ENCODE data around the gene FADS3. TPM values are rescaled to one million over a fixed set of nuclear protein-coding genes. Genes with fewer than 3 reads are reported as not detected.

FADS3 gene
- total RNA-seq, 2 experiments from 2014 or later = 10.3 to 13.9 TPM

GRCh38 chr11:61900251-61900650 is 8.9 kb upstream of the FADS3 start:
- ChIA-PET POLR2A (interaction anchor here (0.9 to 1.2 kb wide), 2 partner anchors 72 kb away, joined by 3 read pairs; partner anchors contain the start of gene FADS2), CTCF (interaction anchor here (0.8 to 11.7 kb wide), 8 partner anchors 16 to 241 kb away, joined by 3 to 352 read pairs (median 24); partner anchors contain the start of genes BEST1 and RAB3IL1)
- no peak overlapping the region for H3K4me3 Mint-ChIP-seq
- peaks cover 6% of the 10 kb centered on the region for H3K4me1 Mint-ChIP-seq (ENCODE audit: low read depth)
- intact Hi-C loops (cut with micrococcal nuclease) = no loop called here
- no peak for TF ChIP-seq CTCF (IDR thresholded peaks at IDR 0.05)
- ATAC-seq = no peak
- H3K36me3 Mint-ChIP-seq (ENCODE audit: low read depth) = no peaks in the 10 kb centered on the region
- no peak overlapping the region for H3K27ac Mint-ChIP-seq
- no peaks in the 10 kb centered on the region for H3K27me3 Mint-ChIP-seq
- DNase-seq = no peak
- H3K9me3 Mint-ChIP-seq = no peaks in the 10 kb centered on the region

- H3K4me3 Mint-ChIP-seq = no peak overlapping the region
Observed at GRCh38 chr11:61899146-61899841, 7.9 kb upstream of the FADS3 start.

GRCh38 chr11:61898247-61898582 is 6.9 kb upstream of the FADS3 start:
- no peaks in the 10 kb centered on the region for H3K36me3 Mint-ChIP-seq (ENCODE audit: low read depth)
- POLR2A ChIA-PET = no interaction called here
- no peaks in the 10 kb centered on the region for H3K27me3 Mint-ChIP-seq
- intact Hi-C loops (cut with micrococcal nuclease) = loop anchor here (2.0 to 5.0 kb wide), 3 partner anchors 49 to 209 kb away; no protein-coding TSS in a partner anchor
- no peak for DNase-seq
- no peak for ATAC-seq
- H3K4me3 Mint-ChIP-seq = no peak overlapping the region
- H3K4me1 Mint-ChIP-seq (ENCODE audit: low read depth) = peaks cover 6% of the 10 kb centered on the region
- no peak for TF ChIP-seq CTCF (IDR thresholded peaks at IDR 0.05)
- no peak overlapping the region for H3K27ac Mint-ChIP-seq
- H3K9me3 Mint-ChIP-seq = no peaks in the 10 kb centered on the region
- CTCF ChIA-PET = interaction anchor here (0.6 to 11.7 kb wide), 41 partner anchors 10 to 221 kb away, joined by 3 to 352 read pairs (median 6); partner anchors contain the start of genes BEST1 and FEN1

More at GRCh38 chr11:61899146-61899841, 7.9 kb upstream of the FADS3 start:
- POLR2A ChIA-PET = interaction anchor here (0.9 to 1.2 kb wide), 3 partner anchors 71 to 101 kb away, joined by 3 to 4 read pairs (median 3); partner anchors contain the start of gene FADS2
- H3K36me3 Mint-ChIP-seq (ENCODE audit: low read depth) = no peaks in the 10 kb centered on the region
- intact Hi-C loops (cut with micrococcal nuclease) = loop anchor here (2.0 to 5.0 kb wide), 3 partner anchors 48 to 208 kb away; no protein-coding TSS in a partner anchor
- ATAC-seq = peak; percentile 95
- no peaks in the 10 kb centered on the region for H3K9me3 Mint-ChIP-seq
- H3K27me3 Mint-ChIP-seq = no peaks in the 10 kb centered on the region
- H3K4me1 Mint-ChIP-seq (ENCODE audit: low read depth) = peaks cover 6% of the 10 kb centered on the region
- H3K27ac Mint-ChIP-seq = no peak overlapping the region
- CTCF ChIA-PET = interaction anchor here (0.6 to 11.7 kb wide), 53 partner anchors 9 to 242 kb away, joined by 3 to 352 read pairs (median 5); partner anchors contain the start of genes BEST1, FADS2, FEN1 and FTH1
- peak; percentile 100 for TF ChIP-seq CTCF (IDR thresholded peaks at IDR 0.05)
- DNase-seq = peak; percentile 95

GRCh38 chr11:61897387-61898246 is 6.3 kb upstream of the FADS3 start:
- intact Hi-C loops (cut with micrococcal nuclease) = loop anchor here (2.0 to 5.0 kb wide), 3 partner anchors 50 to 210 kb away; no protein-coding TSS in a partner anchor
- H3K4me1 Mint-ChIP-seq (ENCODE audit: low read depth) = peaks cover 6% of the 10 kb centered on the region
- H3K27me3 Mint-ChIP-seq = no peaks in the 10 kb centered on the region
- ChIA-PET POLR2A (no interaction called here), CTCF (interaction anchor here (0.6 to 11.7 kb wide), 38 partner anchors 10 to 221 kb away, joined by 3 to 352 read pairs (median 6); partner anchors contain the start of genes BEST1 and FEN1)
- no peaks in the 10 kb centered on the region for H3K9me3 Mint-ChIP-seq
- ATAC-seq = peak; percentile 57
- peak; percentile 88 for TF ChIP-seq CTCF (IDR thresholded peaks at IDR 0.05)
- peak; percentile 84 for DNase-seq
- H3K36me3 Mint-ChIP-seq (ENCODE audit: low read depth) = no peaks in the 10 kb centered on the region
- H3K4me3 Mint-ChIP-seq = no peak overlapping the region
- no peak overlapping the region for H3K27ac Mint-ChIP-seq

All from activated CD8-positive, alpha-beta T cell treated with anti-CD3 and anti-CD28 coated beads for 36 hours (primary cell).